ENCODE data around the gene ZNF512. TPM values are rescaled to one million over a fixed set of nuclear protein-coding genes. Genes with fewer than 3 reads are reported as not detected.

ZNF512 gene, protein sequence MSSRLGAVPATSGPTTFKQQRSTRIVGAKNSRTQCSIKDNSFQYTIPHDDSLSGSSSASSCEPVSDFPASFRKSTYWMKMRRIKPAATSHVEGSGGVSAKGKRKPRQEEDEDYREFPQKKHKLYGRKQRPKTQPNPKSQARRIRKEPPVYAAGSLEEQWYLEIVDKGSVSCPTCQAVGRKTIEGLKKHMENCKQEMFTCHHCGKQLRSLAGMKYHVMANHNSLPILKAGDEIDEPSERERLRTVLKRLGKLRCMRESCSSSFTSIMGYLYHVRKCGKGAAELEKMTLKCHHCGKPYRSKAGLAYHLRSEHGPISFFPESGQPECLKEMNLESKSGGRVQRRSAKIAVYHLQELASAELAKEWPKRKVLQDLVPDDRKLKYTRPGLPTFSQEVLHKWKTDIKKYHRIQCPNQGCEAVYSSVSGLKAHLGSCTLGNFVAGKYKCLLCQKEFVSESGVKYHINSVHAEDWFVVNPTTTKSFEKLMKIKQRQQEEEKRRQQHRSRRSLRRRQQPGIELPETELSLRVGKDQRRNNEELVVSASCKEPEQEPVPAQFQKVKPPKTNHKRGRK
- total RNA-seq (2022; extraction: Qiagen RNA extraction), result 18.2 to 21.6 TPM (median 19.3 TPM) in 5 replicates

DNA sequence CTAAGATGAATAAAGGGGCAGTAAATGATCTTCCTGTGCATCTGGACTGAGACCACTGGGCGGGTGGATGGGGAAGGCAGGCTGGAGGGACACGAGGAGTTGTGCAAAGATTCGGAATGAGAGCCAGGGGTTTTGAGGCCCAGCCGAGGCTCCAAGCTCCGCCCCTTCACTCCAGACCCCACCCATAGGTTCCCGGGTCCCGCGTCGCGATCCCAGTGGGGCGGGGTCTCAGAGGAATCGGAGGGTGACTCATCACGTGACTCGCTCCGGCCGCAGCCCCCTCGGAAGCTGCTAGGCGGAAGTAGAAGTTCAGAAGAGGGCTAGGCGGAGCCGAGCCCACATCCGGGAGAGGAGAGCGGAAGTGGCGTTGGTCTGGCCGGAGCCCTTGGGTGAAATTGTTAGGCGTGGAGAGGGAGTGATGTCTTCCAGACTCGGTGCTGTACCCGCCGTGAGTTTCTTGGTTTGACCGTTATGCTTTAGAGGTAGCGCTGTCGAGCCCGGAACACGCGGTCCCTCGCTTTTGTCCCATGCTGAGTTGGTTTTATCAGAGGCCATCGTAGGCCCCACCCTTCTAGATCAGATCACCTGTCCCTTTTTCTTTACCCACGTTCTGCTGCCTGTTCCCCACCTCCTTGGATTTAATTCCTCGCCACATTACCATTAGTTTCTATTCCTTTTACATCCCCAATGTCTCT lies at the start of gene ZNF512:
Gene ZNF512 (plus strand): TSS at position 348 of the 695 bp plus-strand sequence. CDS start 71 bp downstream, at position 419.

DNA sequence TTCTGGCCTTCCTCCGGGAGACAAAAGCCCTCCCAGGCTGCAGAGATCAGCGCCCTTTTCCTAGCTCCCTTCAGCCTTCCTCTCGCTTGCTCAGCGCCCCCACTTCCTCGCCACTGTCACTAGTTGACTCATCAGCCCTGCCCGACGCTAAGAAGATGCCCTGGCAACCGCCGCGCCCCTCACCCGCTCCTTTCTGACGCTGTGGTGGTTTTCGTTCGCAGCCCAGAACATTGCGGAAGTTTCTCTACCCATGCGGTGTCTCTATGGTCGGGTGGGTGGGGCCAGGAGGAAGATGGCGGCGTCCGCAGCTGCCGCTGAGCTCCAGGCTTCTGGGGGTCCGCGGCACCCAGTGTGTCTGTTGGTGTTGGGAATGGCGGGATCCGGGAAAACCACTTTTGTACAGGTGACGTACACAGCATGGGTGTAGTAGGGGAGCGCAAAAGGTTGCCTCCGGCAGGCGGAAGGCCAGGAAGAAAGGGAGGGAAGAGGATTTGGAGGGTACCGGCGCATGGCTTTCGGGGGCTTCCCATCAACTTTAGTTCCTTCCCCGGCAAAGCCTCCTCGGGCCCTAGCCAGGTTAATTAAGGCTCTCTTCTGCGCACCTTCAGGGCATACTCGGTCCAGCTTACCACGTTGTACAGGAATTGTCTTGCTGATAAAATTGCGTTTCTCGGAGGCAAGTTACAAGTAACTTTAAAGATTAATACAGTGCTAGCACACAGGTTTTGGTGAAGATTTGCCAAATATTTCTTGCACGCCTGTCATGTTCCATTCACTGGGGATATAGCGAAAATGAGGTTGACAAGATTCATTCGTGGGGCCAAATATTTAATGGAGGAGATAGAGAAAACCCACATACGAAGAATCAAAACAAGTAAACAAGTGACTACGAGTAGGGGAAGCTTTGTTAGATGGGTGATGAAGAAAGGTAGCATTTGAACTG lies 46.2 kb downstream of the ZNF512 start, which contains the start of the genes CCDC121 and GPN1:
Gene CCDC121 (minus strand): TSS at position 246 of the 943 bp plus-strand sequence. CDS start 1,213 bp downstream, outside the sequence.
Gene GPN1 (plus strand): TSS at position 284 of the 943 bp plus-strand sequence. CDS start 9 bp downstream, at position 293.

DNA sequence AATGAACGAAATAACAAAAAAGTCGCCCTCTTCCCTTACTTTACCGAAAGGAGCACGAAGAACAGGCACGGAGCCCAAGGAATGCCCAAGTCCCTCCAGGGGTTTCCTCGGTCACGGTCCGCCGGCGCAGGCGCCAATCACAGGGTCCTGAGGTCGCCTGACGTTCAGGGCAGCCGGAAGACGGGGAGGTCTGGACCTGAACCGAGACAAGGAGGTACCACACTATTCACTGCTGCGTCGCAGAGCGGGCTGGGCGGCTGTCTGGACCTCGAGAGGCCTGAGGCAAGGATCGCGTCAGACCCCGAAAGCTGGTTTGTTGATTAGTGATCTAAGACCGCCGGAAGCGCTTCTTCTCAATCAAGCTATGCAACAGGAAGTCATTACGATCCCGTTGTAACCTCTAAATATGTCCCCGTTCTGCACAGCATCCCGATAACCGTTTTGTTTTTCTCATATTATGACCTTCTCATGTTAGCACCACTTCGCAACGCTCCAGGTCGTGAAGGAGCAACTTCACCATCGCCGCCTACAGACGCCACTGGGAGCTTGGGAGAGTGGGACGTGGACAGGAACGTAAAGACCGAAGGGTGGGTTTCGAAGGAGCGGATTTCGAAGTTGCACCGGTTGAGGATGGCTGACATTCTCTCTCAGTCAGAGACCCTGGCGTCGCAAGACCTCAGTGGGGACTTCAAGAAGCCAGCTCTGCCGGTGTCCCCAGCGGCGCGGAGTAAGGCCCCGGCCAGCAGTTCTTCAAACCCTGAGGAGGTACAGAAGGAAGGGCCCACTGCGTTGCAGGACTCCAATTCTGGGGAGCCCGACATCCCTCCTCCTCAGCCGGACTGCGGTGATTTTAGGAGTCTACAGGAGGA lies 80.7 kb downstream of the ZNF512 start, which contains the start of the genes SLC4A1AP and SUPT7L:
Gene SLC4A1AP (plus strand): TSS at position 605 of the 869 bp plus-strand sequence. CDS start 26 bp downstream, at position 631.
Gene SUPT7L (minus strand): TSS at position 330 of the 869 bp plus-strand sequence. CDS start 1,422 bp downstream, outside the sequence.

Other genes with a start within 250 kb of the ZNF512 start
- 57.2 to 68.7 TPM (median 63.7 TPM) in 5 replicates for gene GTF3C2, start 226.3 kb upstream of the ZNF512 start, total RNA-seq (2022; extraction: Qiagen RNA extraction)
- 51.5 to 60.8 TPM (median 57.1 TPM) in 5 replicates for gene EIF2B4, start 212.7 kb upstream of the ZNF512 start, total RNA-seq (2022; extraction: Qiagen RNA extraction)
- gene SNX17, start 212.4 kb upstream of the ZNF512 start, total RNA-seq (2022; extraction: Qiagen RNA extraction), result 124 to 133 TPM (median 128 TPM) in 5 replicates
- 11.5 to 15.4 TPM (median 13.4 TPM) in 5 replicates for gene ZNF513, start 202.3 kb upstream of the ZNF512 start, total RNA-seq (2022; extraction: Qiagen RNA extraction)
- 152 to 176 TPM (median 176 TPM) in 5 replicates for gene PPM1G, start 173.5 kb upstream of the ZNF512 start, total RNA-seq (2022; extraction: Qiagen RNA extraction)
- gene NRBP1, start 154.4 kb upstream of the ZNF512 start, total RNA-seq (2022; extraction: Qiagen RNA extraction), result 119 to 140 TPM (median 133 TPM) in 5 replicates
- gene KRTCAP3, start 140.7 kb upstream of the ZNF512 start, total RNA-seq (2022; extraction: Qiagen RNA extraction), result 0.39 to 0.87 TPM (median 0.45 TPM) in 5 replicates
- 6.0 to 9.0 TPM (median 7.5 TPM) in 5 replicates for gene IFT172, start 93.3 kb upstream of the ZNF512 start, total RNA-seq (2022; extraction: Qiagen RNA extraction)
- 3.8 to 5.3 TPM (median 4.5 TPM) in 5 replicates for gene FNDC4, start 87.8 kb upstream of the ZNF512 start, total RNA-seq (2022; extraction: Qiagen RNA extraction)
- 0.13 to 0.20 TPM (median 0.13 TPM) in 5 replicates for gene GCKR, start 86.2 kb upstream of the ZNF512 start, total RNA-seq (2022; extraction: Qiagen RNA extraction)
- 3.5 to 4.8 TPM (median 3.8 TPM) in 5 replicates for gene CCDC121, start 46.0 kb downstream of the ZNF512 start, total RNA-seq (2022; extraction: Qiagen RNA extraction)
- gene GPN1, start 46.0 kb downstream of the ZNF512 start, total RNA-seq (2022; extraction: Qiagen RNA extraction), result 56.4 to 64.0 TPM (median 57.1 TPM) in 5 replicates
- gene SUPT7L, start 80.6 kb downstream of the ZNF512 start, total RNA-seq (2022; extraction: Qiagen RNA extraction), result 26.6 to 33.0 TPM (median 32.4 TPM) in 5 replicates
- gene SLC4A1AP, start 80.8 kb downstream of the ZNF512 start, total RNA-seq (2022; extraction: Qiagen RNA extraction), result 30.4 to 33.5 TPM (median 32.9 TPM) in 5 replicates
- 317 to 601 TPM (median 345 TPM) in 5 replicates for gene MRPL33, start 188.7 kb downstream of the ZNF512 start, total RNA-seq (2022; extraction: Qiagen RNA extraction)